HG02852 (cell line): Measurements from ENCODE around the gene ZNF532.

Source experiments
- ATAC-seq: cut with Tn5 transposase; IDR thresholded peaks from one replicate; pipeline ENCODE4 v1.9.1; 2021; ENCODE audit warnings: mild to moderate bottlenecking, moderate library complexity; ENCODE audit not compliant: unreplicated experiment

ZNF532 gene

GRCh38 chr18:58937887-58938267 lies 73.2 kb downstream of the ZNF532 start:
- ATAC-seq: no peak

GRCh38 chr18:58941426-58942099 lies 76.9 kb downstream of the ZNF532 start:
- no peak for ATAC-seq

GRCh38 chr18:58943896-58944295 lies 79.2 kb downstream of the ZNF532 start:
- no peak for ATAC-seq

GRCh38 chr18:58947136-58947732 lies 82.6 kb downstream of the ZNF532 start:
- no peak for ATAC-seq

- no peak for ATAC-seq
Observed at GRCh38 chr18:58949031-58949430, 84.4 kb downstream of the ZNF532 start.

GRCh38 chr18:58951986-58952702 lies 87.5 kb downstream of the ZNF532 start:
- no peak for ATAC-seq

GRCh38 chr18:58952858-58953257 lies 88.2 kb downstream of the ZNF532 start:
- ATAC-seq: no peak

- ATAC-seq: no peak
Observed at GRCh38 chr18:58953627-58954026, 89.0 kb downstream of the ZNF532 start.

- ATAC-seq: no peak
Observed at GRCh38 chr18:58955001-58955400, 90.3 kb downstream of the ZNF532 start.

GRCh38 chr18:58955738-58956137 lies 91.1 kb downstream of the ZNF532 start:
- no peak for ATAC-seq

- ATAC-seq: no peak
Observed at GRCh38 chr18:58958628-58959027, 94.0 kb downstream of the ZNF532 start.

GRCh38 chr18:58960508-58960907 lies 95.8 kb downstream of the ZNF532 start:
- no peak for ATAC-seq

- ATAC-seq: peak; percentile 33
Observed at GRCh38 chr18:58960946-58961722, 96.5 kb downstream of the ZNF532 start.

GRCh38 chr18:58962336-58962735 lies 97.7 kb downstream of the ZNF532 start:
- no peak for ATAC-seq

GRCh38 chr18:58965291-58966004 lies 100.8 kb downstream of the ZNF532 start:
- no peak for ATAC-seq

- ATAC-seq: no peak
Observed at GRCh38 chr18:58966005-58966677, 101.5 kb downstream of the ZNF532 start.

- no peak for ATAC-seq
Observed at GRCh38 chr18:58966704-58967103, 102.0 kb downstream of the ZNF532 start.

- no peak for ATAC-seq
Observed at GRCh38 chr18:58967751-58968254, 103.1 kb downstream of the ZNF532 start.

- ATAC-seq: peak; percentile 85
Observed at GRCh38 chr18:58970943-58971790, 106.5 kb downstream of the ZNF532 start.
